IMR-90 (cell line): Measurements from ENCODE around the gene CATSPERB. TPM values are rescaled to one million over a fixed set of nuclear protein-coding genes. Genes with fewer than 3 reads are reported as not detected.
A peak's percentile ranks its signal among the peaks of the same experiment; 100 is the strongest.

Experiments
- ATAC-seq: fragments of 200-7000 bp; cut with Tn5 transposase; 2 replicates; pipeline ENCODE4 v1.9.1; 2020; ENCODE audit warnings: low read depth, mild to moderate bottlenecking, moderate library complexity
- BruUV-seq: library from RNA; stranded (reverse); fragments of 400-500 nt; replicated peaks from 2 replicates; lab custom pipeline; 2021; lab: Mats Ljungman, UMichigan
- CTCF ChIA-PET: fragments of 300-600 bp; formaldehyde crosslinking; extraction: SDS; loops from one replicate; lab custom pipeline; 2021; ENCODE audit warnings: antibody characterized with exemption; lab: Yijun Ruan, JAX
- POLR2A ChIA-PET: fragments of 300-600 bp; sonication (Branson Sonifier 250); formaldehyde crosslinking; loops from one replicate; lab custom pipeline; 2022; ENCODE audit warnings: antibody characterized with exemption; ENCODE audit not compliant: unreplicated experiment; lab: Charles Lee
- DNase-seq: peaks from one replicate; pipeline ENCODE4 v3.0.0; 2013
- H2AFZ ChIP-seq: replicated peaks from 2 replicates; pipeline ENCODE3; 2013; ENCODE audit warnings: low read length, mild to moderate bottlenecking; ENCODE audit not compliant: poor library complexity
- H2AK5ac ChIP-seq: 2 replicates; pipeline ENCODE4 v1.6.1; 2013; ENCODE audit warnings: low read depth, low read length, inconsistent platforms
- H2AK9ac ChIP-seq: replicated peaks from 2 replicates; pipeline ENCODE3; 2013; ENCODE audit warnings: mild to moderate bottlenecking, low read depth, low read length, moderate library complexity; ENCODE audit not compliant: poor library complexity
- H2BK120ac ChIP-seq: 2 replicates; pipeline ENCODE4 v1.6.1; 2013; ENCODE audit warnings: low read depth, low read length, inconsistent platforms
- H2BK15ac ChIP-seq: 3 replicates; pipeline ENCODE4 v1.6.1; 2013; ENCODE audit warnings: low read depth, low read length, inconsistent platforms
- H2BK20ac ChIP-seq: 2 replicates; pipeline ENCODE4 v1.6.1; 2013; ENCODE audit warnings: low read depth, mild to moderate bottlenecking, inconsistent platforms, low read length, moderate library complexity
- H2BK5ac ChIP-seq: 2 replicates; pipeline ENCODE4 v1.6.1; 2013; ENCODE audit warnings: mild to moderate bottlenecking, low read depth, low read length, inconsistent platforms; ENCODE audit not compliant: poor library complexity, severe bottlenecking
- H3K14ac ChIP-seq: replicated peaks from 2 replicates; pipeline ENCODE4 v1.6.1; 2013; ENCODE audit warnings: low read depth, low read length, inconsistent platforms
- H3K18ac ChIP-seq: 2 replicates; pipeline ENCODE4 v1.6.1; 2013; ENCODE audit warnings: low read depth, low read length, control low read depth
- H3K23ac ChIP-seq: 2 replicates; pipeline ENCODE4 v1.6.1; 2013; ENCODE audit warnings: low read depth, low read length, inconsistent platforms
- H3K27ac ChIP-seq: 2 replicates; pipeline ENCODE4 v1.5.1; 2013; ENCODE audit warnings: mild to moderate bottlenecking, control low read depth, low read length; ENCODE audit not compliant: insufficient read depth
- H3K27me3 ChIP-seq: 2 replicates; pipeline ENCODE4 v1.6.1; 2013; ENCODE audit warnings: low read length; ENCODE audit not compliant: control insufficient read depth, insufficient read depth
- H3K36me3 ChIP-seq: 2 replicates; pipeline ENCODE4 v1.6.1; 2013; ENCODE audit warnings: low read length, mixed read lengths; ENCODE audit not compliant: control insufficient read depth, insufficient read depth
- H3K4ac ChIP-seq: 2 replicates; pipeline ENCODE4 v1.6.1; 2013; ENCODE audit warnings: low read depth, low read length, inconsistent platforms
- H3K4me1 ChIP-seq: 2 replicates; pipeline ENCODE4 v1.6.1; 2013; ENCODE audit warnings: low read length, mixed read lengths; ENCODE audit not compliant: control insufficient read depth, insufficient read depth
- H3K4me2 ChIP-seq: 2 replicates; pipeline ENCODE4 v1.6.1; 2013; ENCODE audit warnings: low read depth, mild to moderate bottlenecking, control low read depth, low read length, moderate library complexity
- H3K4me3 ChIP-seq: 2 replicates; pipeline ENCODE4 v1.5.1; 2013; ENCODE audit warnings: low read depth, mild to moderate bottlenecking, control low read depth, low read length, moderate library complexity; ENCODE audit not compliant: insufficient read depth
- H3K56ac ChIP-seq: 2 replicates; pipeline ENCODE4 v1.6.1; 2013; ENCODE audit warnings: low read length, inconsistent platforms; ENCODE audit not compliant: insufficient read depth; ENCODE audit errors: extremely low read depth
- H3K79me1 ChIP-seq, 2 experiments: 2 replicates each; pipeline ENCODE4 v1.6.1; 2013; ENCODE audit warnings: low read length in 2 of 2, inconsistent platforms in 1 of 2, low read depth in 1 of 2
- H3K9ac ChIP-seq: 2 replicates; pipeline ENCODE4 v1.6.1; 2013; ENCODE audit warnings: low read depth, low read length, control low read depth
- H3K9me1 ChIP-seq: 2 replicates; pipeline ENCODE4 v1.6.1; 2013; ENCODE audit warnings: low read length, inconsistent platforms; ENCODE audit not compliant: insufficient read depth
- H3K9me3 ChIP-seq: 2 replicates; pipeline ENCODE4 v1.6.1; 2013; ENCODE audit warnings: low read length; ENCODE audit not compliant: control insufficient read depth, insufficient read depth
- H4K20me1 ChIP-seq: 2 replicates; pipeline ENCODE4 v1.6.1; 2013; ENCODE audit warnings: low read length, inconsistent platforms; ENCODE audit not compliant: insufficient read depth
- H4K5ac ChIP-seq: 2 replicates; pipeline ENCODE4 v1.6.1; 2013; ENCODE audit warnings: mild to moderate bottlenecking, low read depth, low read length, control low read depth
- H4K8ac ChIP-seq, 2 experiments: 2 replicates each; pipeline ENCODE4 v1.6.1; 2013; ENCODE audit warnings: low read depth in 2 of 2, low read length in 2 of 2, control low read depth in 1 of 2, inconsistent platforms in 1 of 2
- H4K91ac ChIP-seq: 2 replicates; pipeline ENCODE4 v1.6.1; 2013; ENCODE audit warnings: low read depth, low read length, inconsistent platforms; ENCODE audit not compliant: insufficient read depth
- BHLHE40 ChIP-seq: fragments of 150-350 bp; IDR thresholded peaks from 2 replicates; pipeline ENCODE4 v1.6.1; 2016; ENCODE audit warnings: mild to moderate bottlenecking, low read depth, low read length
- CEBPB ChIP-seq: IDR thresholded peaks from 2 replicates; pipeline ENCODE4 v1.6.1; 2012; ENCODE audit warnings: low read depth, low read length, improper control_type of control experiment
- MAFK ChIP-seq: IDR thresholded peaks from 2 replicates; pipeline ENCODE4 v1.6.1; 2012; ENCODE audit warnings: low read depth, low read length, improper control_type of control experiment
- MAZ ChIP-seq: IDR thresholded peaks from 2 replicates; pipeline ENCODE4 v1.6.1; 2012; ENCODE audit warnings: low read depth, mild to moderate bottlenecking, low read length, improper control_type of control experiment, moderate library complexity, borderline replicate concordance
- MXI1 ChIP-seq: IDR thresholded peaks from 2 replicates; pipeline ENCODE4 v1.6.1; 2012; ENCODE audit warnings: low read depth, mild to moderate bottlenecking, low read length, moderate library complexity, borderline replicate concordance
- NFE2L2 ChIP-seq: fragments of 150-350 bp; IDR thresholded peaks from 2 replicates; pipeline ENCODE4 v1.6.1; 2016; ENCODE audit warnings: low read depth, mild to moderate bottlenecking, low read length
- POLR2A ChIP-seq: IDR thresholded peaks from 2 replicates; pipeline ENCODE4 v1.6.1; 2012; ENCODE audit warnings: mild to moderate bottlenecking, low read depth, low read length
- RAD21 ChIP-seq: IDR thresholded peaks from 2 replicates; pipeline ENCODE4 v1.6.1; 2012; ENCODE audit warnings: low read length, improper control_type of control experiment
- RCOR1 ChIP-seq: IDR thresholded peaks from 2 replicates; pipeline ENCODE4 v1.6.1; 2012; ENCODE audit warnings: mild to moderate bottlenecking, low read length, improper control_type of control experiment; ENCODE audit not compliant: insufficient replicate concordance
- SMC3 ChIP-seq: fragments of 150-350 bp; IDR thresholded peaks from 2 replicates; pipeline ENCODE4 v1.6.1; 2016; ENCODE audit warnings: low read depth, mild to moderate bottlenecking, antibody characterized with exemption, low read length, moderate library complexity
- WGBS, 2 experiments: methylation state at CpG; one replicate each; pipeline versions ENCODE4 v1.1.5 to v1.1.7; 2013; ENCODE audit warnings: missing lambda C conversion rate in 2 of 2; ENCODE audit not compliant: insufficient read length in 1 of 2; ENCODE audit errors: extremely low coverage in 2 of 2; 5-methylcytosine and 5-hydroxymethylcytosine counted together
- dilution Hi-C: fragments of 300-500 bp; cut with HindIII; formaldehyde crosslinking; loops from one replicate; pipeline ENCODE4 v1.14.3; 2018; ENCODE audit warnings: low sequenced_read_pairs; ENCODE audit not compliant: unreplicated experiment
- in situ Hi-C: fragments of 300-500 bp; cut with MboI; formaldehyde crosslinking; loops from 3 replicates; pipeline ENCODE4 v1.14.3; 2019; ENCODE audit warnings: low sequenced_read_pairs, inconsistent platforms, mixed read lengths
- intact Hi-C: fragments of 100-400 bp; cut with micrococcal nuclease; formaldehyde crosslinking; loops from 2 replicates; pipeline ENCODE4 v1.10.0; 2022
- polyA plus RNA-seq, 3 experiments: library from polyadenylated mRNA; depleted of rRNA; stranded (reverse); fragments of >200 nt; gene quantifications; 2 replicates each; pipeline ENCODE4 v1.2.3, GENCODE V29; 2012; ENCODE audit warnings: low replicate concordance in 1 of 3
- total RNA-seq: library from RNA; depleted of rRNA; stranded (reverse); fragments of >200 nt; gene quantifications from 2 replicates; pipeline ENCODE4 v1.2.3, GENCODE V29; 2012
- TF ChIP-seq, protein P1 (sequence below): conservative IDR thresholded peaks from 2 replicates; pipeline ENCODE4 v1.5.1; 2012; ENCODE audit warnings: mild to moderate bottlenecking, low read depth, low read length, improper control_type of control experiment
- TF ChIP-seq, protein P2 (sequence below): fragments of 150-350 bp; IDR thresholded peaks from 2 replicates; pipeline ENCODE4 v1.6.1; 2016; ENCODE audit warnings: low read depth, mild to moderate bottlenecking, low read length, moderate library complexity, borderline replicate concordance

The CATSPERB gene
- total and polyA plus RNA-seq, 2 of the 4 experiments (the other 2 are of a cell fraction), result not detected

DNA sequence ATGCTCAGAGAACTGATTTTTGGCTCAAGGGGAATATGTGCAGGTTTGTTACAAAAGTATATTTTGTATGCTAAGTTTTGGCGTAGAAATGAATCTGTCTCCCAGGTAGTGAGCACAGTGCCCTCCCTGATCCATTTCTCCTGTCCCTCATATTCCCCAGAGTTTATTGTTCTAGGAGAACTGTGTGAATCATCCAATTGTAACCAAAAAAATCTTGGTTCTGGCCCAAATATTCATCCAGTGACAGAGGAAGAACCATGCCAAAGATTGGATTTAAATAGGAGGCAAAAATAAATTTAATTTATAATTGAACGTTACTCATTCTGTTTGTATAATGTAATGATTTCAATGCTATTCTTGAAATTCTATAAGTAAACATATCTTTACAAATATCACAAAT, 4.8 kb downstream of the CATSPERB start:
- Histone ChIP-seq H3K27me3 (no peaks in the 10 kb centered on the region), H3K4me1 (no peaks in the 10 kb centered on the region), H3K4me3 (no peak overlapping the region), H3K4ac (no peak overlapping the region), H3K9me1 (no peaks in the 10 kb centered on the region), H2BK15ac (no peak overlapping the region), H3K9me3 (no peaks in the 10 kb centered on the region), H2AFZ (no peak overlapping the region), H2BK5ac (no peak overlapping the region), H4K8ac (no peak overlapping the region), H3K14ac (no peak overlapping the region), H3K79me1 (no peaks in the 10 kb centered on the region), H3K23ac (no peak overlapping the region), H3K36me3 (no peaks in the 10 kb centered on the region), H3K27ac (no peak overlapping the region), H2BK120ac (no peak overlapping the region), H3K56ac (no peak overlapping the region), H4K91ac (no peak overlapping the region), H2AK5ac (no peak overlapping the region), H4K20me1 (no peaks in the 10 kb centered on the region), H4K5ac (no peak overlapping the region), H2AK9ac (no peak overlapping the region), H3K9ac (no peak overlapping the region), H3K4me2 (no peak overlapping the region), H3K18ac (no peak overlapping the region), H2BK20ac (no peak overlapping the region)
- no peak for DNase-seq
- in situ Hi-C loops, result no loop called here
- TF ChIP-seq SMC3, result no peak
- TF ChIP-seq BHLHE40, result no peak
- TF ChIP-seq RAD21, result no peak
- no peak for TF ChIP-seq POLR2A
- TF ChIP-seq MAFK, result no peak
- TF ChIP-seq RCOR1, result no peak
- TF ChIP-seq NFE2L2, result no peak
- TF ChIP-seq CEBPB, result no peak
- TF ChIP-seq, protein P1, sequence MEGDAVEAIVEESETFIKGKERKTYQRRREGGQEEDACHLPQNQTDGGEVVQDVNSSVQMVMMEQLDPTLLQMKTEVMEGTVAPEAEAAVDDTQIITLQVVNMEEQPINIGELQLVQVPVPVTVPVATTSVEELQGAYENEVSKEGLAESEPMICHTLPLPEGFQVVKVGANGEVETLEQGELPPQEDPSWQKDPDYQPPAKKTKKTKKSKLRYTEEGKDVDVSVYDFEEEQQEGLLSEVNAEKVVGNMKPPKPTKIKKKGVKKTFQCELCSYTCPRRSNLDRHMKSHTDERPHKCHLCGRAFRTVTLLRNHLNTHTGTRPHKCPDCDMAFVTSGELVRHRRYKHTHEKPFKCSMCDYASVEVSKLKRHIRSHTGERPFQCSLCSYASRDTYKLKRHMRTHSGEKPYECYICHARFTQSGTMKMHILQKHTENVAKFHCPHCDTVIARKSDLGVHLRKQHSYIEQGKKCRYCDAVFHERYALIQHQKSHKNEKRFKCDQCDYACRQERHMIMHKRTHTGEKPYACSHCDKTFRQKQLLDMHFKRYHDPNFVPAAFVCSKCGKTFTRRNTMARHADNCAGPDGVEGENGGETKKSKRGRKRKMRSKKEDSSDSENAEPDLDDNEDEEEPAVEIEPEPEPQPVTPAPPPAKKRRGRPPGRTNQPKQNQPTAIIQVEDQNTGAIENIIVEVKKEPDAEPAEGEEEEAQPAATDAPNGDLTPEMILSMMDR, result no peak
- no peak for TF ChIP-seq MAZ
- TF ChIP-seq, protein P2, sequence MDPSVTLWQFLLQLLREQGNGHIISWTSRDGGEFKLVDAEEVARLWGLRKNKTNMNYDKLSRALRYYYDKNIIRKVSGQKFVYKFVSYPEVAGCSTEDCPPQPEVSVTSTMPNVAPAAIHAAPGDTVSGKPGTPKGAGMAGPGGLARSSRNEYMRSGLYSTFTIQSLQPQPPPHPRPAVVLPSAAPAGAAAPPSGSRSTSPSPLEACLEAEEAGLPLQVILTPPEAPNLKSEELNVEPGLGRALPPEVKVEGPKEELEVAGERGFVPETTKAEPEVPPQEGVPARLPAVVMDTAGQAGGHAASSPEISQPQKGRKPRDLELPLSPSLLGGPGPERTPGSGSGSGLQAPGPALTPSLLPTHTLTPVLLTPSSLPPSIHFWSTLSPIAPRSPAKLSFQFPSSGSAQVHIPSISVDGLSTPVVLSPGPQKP, result no peak
- TF ChIP-seq MXI1, result no peak
- ChIA-PET CTCF (no interaction called here), POLR2A (no interaction called here)
- dilution Hi-C loops, result no loop called here
- peak; percentile 42 for ATAC-seq
- no CpG with 5 or more reads among the region's 2 CpGs for WGBS, 2 experiments
- BruUV-seq, result no TSS peak
- intact Hi-C loops, result no loop called here
